ENCODE measurements around the gene KATNAL2.

The KATNAL2 gene, protein sequence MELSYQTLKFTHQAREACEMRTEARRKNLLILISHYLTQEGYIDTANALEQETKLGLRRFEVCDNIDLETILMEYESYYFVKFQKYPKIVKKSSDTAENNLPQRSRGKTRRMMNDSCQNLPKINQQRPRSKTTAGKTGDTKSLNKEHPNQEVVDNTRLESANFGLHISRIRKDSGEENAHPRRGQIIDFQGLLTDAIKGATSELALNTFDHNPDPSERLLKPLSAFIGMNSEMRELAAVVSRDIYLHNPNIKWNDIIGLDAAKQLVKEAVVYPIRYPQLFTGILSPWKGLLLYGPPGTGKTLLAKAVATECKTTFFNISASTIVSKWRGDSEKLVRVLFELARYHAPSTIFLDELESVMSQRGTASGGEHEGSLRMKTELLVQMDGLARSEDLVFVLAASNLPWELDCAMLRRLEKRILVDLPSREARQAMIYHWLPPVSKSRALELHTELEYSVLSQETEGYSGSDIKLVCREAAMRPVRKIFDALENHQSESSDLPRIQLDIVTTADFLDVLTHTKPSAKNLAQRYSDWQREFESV

DNA sequence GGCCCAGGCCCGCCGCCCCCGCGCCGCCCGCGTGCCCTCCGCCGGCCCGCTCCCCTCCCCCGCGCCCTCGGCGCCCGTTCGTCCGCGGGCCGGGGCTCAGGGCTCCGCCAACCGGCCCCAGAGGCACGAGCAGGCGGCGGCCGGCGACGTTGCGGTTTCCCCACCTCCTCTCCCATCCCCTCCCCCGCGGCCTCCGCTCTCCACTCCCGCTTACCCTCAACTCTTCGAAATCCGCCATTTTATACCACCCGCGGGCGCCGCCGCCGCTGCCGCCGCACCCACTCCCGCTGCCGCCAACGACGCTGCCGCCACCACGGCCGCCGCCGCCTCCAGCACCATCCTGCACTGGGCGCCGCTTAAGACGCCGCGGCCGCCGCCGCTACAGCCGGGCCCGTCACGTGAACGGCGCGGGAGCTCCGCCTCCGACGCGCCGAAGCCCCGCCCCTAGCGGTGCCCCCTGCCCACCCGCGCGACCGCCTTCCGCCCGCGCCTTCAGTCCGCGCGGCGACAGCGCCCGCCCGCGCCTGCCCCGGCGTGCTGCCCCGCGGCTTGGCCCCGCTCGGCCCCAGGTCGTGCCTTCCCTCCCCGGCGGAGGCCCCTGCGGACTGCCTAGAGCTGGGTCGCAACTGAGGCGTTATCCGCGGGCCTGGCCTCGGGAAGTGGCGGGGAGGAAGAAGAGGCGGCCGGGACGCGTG lies at the start of gene KATNAL2, which contains the start of gene PIAS2:
KATNAL2 (plus strand) TSS at position 495 of the 695 bp plus-strand sequence. CDS start 29,271 bp downstream, outside the sequence.
PIAS2 (minus strand) TSS at position 400 of the 695 bp plus-strand sequence; CDS start at position 238, 162 bp downstream.
- FAIRE-seq = no peak

DNA sequence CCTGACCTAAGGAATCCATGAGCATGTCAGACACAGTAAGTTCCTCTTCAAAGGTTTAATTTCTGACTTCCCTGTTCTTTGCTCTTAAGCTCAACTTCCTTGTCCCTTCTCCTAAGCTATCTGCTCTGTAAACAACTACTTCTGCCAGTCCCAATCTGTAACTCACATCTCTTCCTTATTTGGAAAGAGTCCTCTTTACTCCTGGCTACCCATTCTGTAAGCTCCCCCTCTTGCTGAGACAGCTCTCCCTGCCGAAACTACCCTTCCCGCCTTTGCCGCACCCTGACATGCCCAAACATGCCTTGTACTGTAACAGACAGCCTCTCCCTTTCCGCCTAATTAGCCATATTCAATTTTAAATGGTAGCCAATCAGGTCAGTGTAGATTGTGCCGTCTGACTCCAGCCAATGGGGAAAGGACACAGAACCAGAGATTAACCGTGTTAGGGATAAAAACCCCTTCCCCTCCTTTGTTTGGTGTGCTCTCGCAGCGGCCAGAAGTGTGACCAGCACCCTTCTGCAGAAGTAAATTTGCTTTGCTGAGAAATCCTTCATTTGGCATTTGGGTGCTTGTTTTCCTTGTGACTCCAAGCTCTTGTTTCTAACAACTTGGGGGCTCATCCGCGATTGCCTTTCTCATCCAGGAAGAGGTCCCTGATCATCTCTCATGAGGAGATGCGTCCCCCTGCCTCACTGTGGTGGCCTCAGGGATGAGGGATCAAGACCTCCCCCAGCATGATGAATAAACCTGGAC lies 49.1 kb upstream of the KATNAL2 start:
- FAIRE-seq = no peak

DNA sequence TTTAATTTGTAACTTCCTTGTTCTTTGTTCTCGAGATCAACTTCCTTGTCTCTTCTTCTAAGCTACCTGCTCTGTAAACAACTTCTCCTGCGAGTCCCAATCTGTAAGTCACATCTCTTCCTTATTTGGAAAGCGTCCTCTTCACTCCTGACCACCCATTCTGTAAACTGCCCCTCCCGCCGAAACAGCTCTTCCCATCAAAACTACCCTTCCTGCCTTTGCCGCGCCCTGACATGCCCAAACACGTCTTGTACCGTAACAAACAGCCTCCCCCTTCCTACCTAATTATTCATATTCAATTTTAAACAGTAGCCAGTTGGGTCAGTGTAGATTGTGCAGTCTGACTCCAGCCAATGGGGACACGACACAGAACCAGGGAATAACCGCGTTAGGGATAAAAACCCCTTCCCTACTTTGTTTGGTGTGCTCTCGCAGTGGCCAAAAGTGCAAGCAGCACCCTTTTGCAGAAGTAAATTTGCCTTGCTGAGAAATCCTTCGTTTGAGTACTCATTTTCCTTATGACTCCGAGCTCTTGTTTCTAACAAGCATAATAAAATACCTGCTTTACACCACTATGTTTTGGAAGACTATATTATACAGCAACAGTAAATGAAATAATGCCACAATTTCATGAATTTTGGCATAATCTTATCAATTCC lies 39.9 kb upstream of the KATNAL2 start:
- FAIRE-seq = no peak

DNA sequence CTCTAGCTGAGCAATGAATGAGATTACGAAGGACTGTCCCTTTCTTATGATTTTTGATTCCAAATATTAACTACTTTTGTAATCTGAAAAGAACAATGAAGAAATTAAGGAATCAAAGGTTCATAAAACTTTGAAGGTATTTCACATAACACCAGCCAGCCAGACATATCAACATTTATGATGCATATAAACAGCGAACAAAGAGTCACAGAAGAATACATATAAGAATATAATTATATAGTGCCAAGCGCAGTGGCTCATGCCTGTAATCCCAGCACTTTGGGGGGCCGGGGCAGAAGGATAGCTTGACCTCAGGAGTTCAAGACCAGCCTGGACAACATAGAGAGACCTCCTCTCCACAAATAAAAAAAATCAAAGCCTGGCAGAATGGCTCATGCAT lies 34.2 kb upstream of the KATNAL2 start:
- no peak for FAIRE-seq

DNA sequence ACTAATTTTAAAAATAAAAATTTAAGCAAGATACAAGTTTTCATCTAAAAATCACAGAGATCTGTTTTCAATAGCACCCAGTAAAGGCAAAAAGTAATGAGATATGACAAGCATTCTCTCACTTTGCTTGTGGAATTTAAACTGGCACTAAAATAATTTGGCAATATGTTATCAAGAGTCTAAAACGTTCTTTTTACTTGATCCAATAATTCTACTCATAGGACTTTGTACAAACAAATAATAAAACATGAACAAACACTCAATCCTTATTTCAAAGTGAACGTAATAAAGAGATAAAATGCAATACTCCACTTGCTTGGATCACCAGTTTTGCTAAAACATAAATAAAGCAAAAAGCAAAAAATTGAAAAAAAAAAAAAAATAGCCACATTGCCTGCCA lies 30.5 kb upstream of the KATNAL2 start:
- no peak for FAIRE-seq

DNA sequence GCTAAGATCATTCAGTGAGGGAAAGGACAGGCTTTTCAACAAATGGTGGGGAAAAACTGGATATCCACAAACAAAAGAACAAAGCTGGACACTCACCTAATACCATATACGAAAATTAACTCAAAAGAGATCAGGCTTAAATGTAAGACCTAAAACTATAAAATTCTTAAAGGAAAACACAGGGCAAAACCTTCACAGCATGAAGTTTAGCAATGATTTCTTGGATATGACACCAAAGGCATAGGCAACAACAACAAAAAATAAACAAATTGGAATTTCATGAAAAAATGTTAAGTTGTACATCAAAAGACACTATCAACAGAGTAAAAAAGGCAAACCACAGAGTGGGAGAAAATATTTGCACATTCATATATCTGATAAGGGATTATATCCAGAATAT lies 28.4 kb upstream of the KATNAL2 start:
- no peak for FAIRE-seq

DNA sequence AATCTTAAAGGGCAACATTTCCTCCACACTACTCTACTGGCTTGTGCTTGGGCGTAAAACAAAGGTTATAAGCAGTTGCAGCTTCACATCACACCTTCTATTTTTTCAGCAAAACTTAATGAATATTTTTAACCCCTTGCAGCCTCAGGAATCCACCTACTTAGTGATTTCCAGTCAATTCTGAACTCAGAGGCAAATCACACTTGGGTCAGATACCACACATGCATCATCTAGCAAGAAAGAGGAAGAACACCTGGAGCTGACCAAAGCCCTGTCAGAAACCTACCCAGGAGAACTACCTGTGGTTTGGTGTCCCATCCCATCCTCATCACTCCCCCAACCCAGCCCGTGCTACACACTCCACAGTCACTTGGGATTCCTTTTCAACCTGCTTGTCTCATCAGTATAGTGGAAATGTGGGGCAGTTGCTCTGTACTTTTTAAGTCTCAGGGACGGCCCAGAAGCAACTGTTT lies 25.6 kb upstream of the KATNAL2 start:
- FAIRE-seq = no peak

DNA sequence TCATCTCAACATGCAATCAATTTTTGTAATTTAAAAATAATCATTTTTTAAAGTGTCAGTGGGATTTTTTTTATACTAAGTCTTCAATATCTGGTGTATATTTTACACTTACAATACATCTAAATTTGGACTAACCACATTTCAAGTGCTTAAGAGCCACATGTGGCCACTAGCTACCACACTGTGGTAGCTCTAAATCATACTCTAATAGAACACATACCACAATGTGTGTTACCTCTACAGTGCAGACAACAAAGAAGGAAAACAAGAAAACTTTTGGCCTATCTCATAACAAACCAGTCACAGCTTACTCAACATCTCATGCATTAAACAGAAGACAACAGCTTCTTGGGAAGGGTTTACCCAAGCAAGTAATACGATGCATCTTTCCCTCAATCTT lies 24.6 kb upstream of the KATNAL2 start:
- FAIRE-seq = no peak

DNA sequence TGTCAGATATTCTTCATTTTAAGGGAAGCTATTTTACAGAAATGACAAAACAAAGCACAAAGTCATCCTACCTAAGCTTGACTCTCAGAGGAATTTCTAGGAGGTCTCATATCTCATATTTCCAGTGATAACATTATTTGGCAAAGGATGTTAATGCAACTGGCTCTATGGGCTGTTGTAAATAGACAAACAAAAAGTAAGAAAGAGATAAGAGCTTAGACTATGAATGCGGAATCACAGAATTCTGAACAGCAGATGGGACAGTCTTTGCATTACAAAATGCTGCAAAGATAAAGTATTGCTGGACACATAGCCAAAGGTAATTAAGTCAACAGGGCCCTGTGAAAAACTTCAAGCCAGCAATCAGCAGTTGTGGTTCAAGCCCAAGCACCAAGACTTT lies 24.0 kb upstream of the KATNAL2 start:
- FAIRE-seq = peak; percentile 38

DNA sequence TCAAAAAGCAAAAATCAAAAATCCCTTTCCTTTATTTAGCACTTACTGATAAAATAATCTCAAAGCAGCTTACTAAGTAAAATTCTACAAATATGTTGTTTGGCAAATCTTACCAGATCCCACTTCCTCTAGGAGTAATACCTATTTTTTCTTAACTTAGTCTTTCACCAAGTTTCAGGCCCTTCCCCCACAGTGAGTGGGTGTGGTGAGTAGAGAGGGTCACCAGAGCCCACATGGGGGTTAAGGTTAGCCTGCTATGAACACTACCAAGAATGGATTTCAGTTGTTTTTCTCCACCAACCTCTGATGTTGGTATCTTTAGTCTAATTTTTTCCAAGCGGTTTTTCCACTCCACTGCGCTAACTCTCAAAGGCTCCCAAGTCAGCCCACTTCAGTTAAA lies 23.3 kb upstream of the KATNAL2 start:
- FAIRE-seq = no peak

DNA sequence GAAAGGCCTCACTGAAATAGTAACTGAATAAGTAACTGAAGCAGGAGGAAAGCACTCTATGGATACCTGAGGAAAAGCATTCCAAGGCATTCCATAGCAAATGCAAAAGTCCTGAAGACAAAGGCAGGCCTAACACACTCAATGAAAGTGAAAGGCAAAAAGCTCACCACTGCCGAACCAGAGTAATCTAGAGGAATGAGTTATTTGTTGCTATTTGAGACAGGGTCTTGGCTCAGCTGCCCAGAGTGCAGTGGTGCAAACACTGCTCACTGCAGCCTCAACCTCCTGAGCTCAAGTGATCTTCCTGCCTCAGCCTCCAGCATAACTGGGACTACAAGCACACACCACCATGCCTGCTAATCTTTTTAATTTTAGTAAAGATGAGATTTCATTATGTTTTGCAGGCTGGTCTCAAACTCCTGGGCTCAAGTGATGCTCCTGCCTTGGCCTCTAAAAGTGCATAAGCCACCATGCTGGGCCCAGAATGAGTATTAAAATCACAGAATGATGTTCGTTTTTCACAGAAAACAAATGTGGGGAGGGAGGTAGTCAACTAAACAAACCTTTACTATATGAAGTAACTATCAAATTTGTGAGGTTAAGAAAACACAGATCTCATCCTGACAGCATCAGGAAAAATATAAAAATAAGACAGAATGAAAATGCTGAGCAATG lies 18.0 kb upstream of the KATNAL2 start:
- no peak for FAIRE-seq

DNA sequence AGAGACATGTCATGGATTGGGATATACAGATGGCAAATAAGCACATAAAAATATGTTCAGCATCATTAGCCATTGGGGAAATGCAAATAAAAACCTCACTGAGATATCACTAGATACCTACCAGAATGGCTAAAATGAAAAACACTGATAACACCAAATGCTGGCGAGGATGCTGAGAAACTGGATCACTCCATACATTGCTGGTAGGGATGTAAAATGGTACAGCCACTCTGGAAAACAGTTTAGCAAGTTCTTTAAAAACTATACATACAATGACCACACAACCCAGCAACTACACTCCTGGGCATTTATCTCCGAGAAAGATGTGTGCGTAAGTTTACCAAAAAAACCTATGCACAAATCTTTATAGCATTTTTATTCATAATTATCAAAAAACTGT lies 14.0 kb upstream of the KATNAL2 start:
- FAIRE-seq = no peak

DNA sequence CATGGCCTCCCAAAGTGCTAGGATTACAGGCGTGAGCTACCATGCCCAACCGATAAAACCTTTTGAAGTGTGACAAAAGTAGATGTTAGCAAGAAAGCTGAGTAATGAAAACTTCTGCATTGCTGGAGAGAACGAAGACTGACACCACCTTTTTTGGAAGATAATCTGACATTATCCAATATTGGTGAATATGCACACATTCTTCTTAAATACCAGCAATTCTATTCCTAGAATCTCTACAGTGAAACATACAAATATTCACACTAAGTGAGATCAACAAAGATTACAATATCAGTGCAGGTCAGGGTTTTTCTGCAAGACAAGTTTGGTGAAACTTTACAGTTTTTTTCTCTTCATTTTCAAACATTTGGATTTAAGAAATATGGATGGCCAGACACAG lies 7.9 kb upstream of the KATNAL2 start:
- no peak for FAIRE-seq

DNA sequence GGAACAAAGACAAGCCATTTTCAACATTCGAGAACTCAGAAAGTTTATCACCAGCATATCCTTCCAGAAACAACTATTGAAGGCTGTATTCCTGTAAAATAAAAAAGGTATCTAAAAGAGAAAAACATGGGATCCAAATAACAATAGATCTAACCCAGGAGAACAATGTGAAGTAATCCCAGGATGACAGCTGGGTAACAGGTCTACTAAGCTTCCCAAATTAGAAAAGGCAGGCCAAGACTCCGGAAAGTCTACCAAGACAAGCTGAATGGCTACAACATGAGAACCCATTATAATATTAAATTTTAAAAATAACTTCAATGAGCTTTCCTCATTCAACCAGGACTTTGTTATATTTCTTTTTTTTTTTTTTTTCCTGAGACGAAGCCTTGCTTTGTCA lies 6.5 kb upstream of the KATNAL2 start:
- no peak for FAIRE-seq

DNA sequence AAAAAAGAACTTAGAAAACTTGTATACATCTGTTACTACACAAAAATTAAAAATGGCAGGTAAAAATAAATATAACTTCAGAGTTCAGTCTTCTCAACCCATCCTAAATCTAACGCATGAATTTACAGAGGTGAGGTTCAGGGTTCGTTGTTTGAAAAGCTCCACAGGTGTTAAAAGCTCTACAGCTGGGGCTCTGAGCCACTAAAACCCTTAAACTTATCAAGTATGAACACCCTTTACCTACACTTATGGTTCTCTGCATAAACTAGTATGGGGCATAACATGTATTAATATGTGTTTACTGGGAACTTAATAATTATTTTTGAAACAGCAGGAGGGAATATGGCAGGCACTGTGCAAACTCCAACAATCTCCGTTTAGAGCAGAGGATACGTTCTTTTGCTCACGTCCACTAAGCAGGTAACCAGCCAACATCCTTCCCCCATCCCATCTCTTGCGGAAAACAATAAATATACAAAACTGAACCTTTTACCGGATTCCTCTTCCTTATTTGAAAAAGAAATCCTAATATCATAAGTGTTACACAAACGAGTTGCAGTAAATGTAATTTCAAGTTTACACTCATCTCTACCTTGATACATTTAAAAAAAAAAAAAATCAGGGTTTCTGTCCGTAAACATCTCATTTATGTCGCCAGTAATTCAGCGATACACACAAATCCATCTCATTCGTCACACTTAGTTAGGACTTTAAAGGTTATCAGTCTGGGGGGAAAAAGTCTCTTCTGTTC lies 1.4 kb upstream of the KATNAL2 start:
- FAIRE-seq = peak; percentile 30

DNA sequence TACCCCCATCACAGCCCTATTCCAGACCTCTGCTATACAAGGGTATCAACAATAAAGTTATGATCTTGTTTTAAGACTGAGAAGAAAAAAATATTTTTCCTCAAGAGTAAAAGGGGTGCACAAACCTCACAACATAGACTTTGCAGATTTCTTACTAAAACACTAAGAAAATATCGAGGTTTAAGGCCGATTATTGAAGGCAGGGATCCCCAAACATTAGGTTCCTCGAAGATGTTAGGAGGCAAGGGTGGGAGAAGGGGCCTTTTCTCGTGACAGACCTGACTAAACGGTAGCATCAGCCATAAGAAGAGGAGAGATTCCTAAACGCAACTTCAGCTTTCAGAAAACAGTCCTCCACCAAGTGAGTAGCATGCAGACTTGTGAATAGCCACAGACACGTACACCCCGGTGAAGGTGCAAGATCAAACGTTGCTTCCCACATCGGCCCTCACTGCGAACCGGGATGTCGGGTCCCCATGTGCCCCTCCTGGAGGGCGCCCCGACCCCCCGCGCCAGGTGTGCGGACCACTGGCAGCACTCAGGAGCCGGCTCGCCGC lies 773 bp upstream of the KATNAL2 start:
- FAIRE-seq = no peak

DNA sequence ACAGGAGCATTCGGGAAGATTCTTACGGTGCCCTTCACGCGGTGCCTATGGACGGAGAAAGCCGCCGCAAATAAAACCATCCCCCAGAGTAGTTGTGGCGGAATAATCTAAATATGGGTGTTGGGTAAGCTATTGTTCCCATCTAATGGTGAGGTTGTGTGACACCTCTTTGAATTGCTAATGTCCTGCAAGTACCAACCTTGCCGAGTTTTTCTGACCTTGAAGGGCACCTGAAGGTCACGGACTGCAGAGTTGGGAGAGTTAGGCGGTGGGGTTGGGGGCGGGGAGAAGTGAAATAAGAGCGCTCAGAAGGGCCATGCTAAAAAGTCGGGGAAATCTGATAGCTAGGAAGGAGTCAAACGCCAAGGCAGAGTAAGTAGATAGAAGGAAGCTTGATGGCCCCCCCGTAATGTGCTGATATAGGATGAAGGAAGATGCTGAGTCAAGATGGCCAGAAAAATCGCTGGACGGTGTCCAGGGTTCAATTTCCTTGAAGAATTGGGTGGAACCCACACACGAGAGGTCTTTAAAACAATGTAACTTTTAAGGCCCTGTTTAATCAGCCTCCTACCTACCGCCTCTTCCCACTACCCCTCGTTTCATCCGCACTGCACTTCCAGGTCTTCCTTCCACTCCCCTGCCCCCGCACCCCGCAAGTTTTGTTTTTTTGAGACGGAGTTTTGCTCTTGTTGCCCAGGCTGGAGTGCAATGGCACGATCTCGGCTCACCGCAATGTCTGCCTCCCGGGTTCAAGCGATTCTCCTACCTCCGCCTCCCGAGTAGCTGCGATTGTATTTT lies 600 bp downstream of the KATNAL2 start:
- FAIRE-seq = no peak

DNA sequence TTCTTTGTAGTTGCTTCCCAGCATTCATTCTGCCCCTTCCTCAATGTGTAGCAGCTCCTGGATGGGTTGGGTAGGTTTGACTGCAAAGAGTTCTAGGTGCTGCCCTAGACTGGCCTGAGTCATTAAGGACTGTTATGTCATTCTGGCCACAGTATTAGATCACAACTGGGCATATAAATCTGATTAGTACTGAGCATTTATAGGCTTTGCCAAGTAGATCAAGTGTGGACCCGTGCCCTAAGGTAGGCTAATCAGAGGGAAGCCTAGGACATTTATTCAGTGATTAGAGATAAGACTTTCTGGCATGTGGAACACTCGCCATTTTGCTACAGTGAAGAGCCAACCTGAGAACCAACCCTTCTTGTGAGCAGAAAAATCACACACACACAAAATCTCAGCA lies 2.7 kb downstream of the KATNAL2 start:
- FAIRE-seq = no peak

DNA sequence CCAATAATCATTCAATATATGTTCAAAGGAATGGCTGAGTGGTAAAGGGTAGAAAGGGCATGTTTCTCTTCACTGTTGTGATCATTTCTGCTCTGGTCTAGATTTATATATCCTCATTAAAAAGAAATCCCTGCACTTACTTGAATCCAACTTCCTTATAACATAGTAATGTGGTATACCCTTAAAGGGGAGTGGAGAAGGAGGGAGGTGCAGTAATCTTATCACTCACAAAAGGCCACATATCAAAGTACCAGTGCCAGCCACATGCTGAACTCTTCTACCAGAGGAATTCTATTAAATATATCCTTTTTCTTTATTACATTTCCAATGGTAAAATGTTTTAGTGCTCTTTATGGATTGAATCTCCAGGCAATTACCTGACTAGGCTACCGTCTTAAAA lies 3.3 kb downstream of the KATNAL2 start:
- FAIRE-seq = no peak
